PC-3 (cell line): ENCODE results near the gene EDC3.

Source experiments
- CTCF ChIP-seq: fragments of 300-600 bp; sonication (generic); conservative IDR thresholded peaks from 2 replicates; pipeline ENCODE4 v1.5.1; 2017; ENCODE audit warnings: antibody characterized with exemption, low read depth, mild to moderate bottlenecking, low read length
- EZH2 ChIP-seq: fragments of 300-600 bp; sonication (generic); IDR thresholded peaks from one replicate; pipeline ENCODE4 v1.6.1; 2017; ENCODE audit warnings: antibody characterized with exemption, mild to moderate bottlenecking, low read length; ENCODE audit not compliant: unreplicated experiment

GRCh38 chr15:74732846-74733245 is 37.0 kb upstream of the EDC3 start:
- TF ChIP-seq CTCF (no peak), EZH2 (no peak)
